CD8-positive, alpha-beta memory T cell (primary cell): Measurements from ENCODE around the gene ZNF724. TPM values are rescaled to one million over a fixed set of nuclear protein-coding genes. Genes with fewer than 3 reads are reported as not detected.
"Not testable (repeated sequence)": the region's sequence is repeated elsewhere in the genome, so short reads cannot be mapped to it uniquely, and the experiment has no call there.

Experiments
- CTCF ChIA-PET: fragments of 350-600 bp; sonication (Branson Sonifier 250); formaldehyde crosslinking; loops from one replicate; lab custom pipeline; 2021; ENCODE audit warnings: antibody characterized with exemption; lab: Charles Lee
- POLR2A ChIA-PET: fragments of 350-600 bp; sonication (Branson Sonifier 250); formaldehyde crosslinking; loops from one replicate; lab custom pipeline; 2021; ENCODE audit warnings: antibody characterized with exemption; lab: Charles Lee
- DNase-seq, 5 donors: peaks; one replicate each; pipeline versions ENCODE4 v3.0.0 to v3.0.0-alpha.2; 2020 to 2022; ENCODE audit warnings: mixed read lengths in 1 of 5
- H3K27ac ChIP-seq: one replicate; pipeline ENCODE4 v1.7.0; 2013; ENCODE audit warnings: low read depth, mild to moderate bottlenecking, low read length, moderate library complexity
- H3K27me3 ChIP-seq: 2 replicates; pipeline ENCODE4 v1.7.0; 2013; ENCODE audit warnings: low read length, mild to moderate bottlenecking; ENCODE audit not compliant: insufficient read depth, poor library complexity, severe bottlenecking
- H3K36me3 ChIP-seq: 2 replicates; pipeline ENCODE4 v1.7.0; 2013; ENCODE audit warnings: mild to moderate bottlenecking, low read length, moderate library complexity; ENCODE audit not compliant: insufficient read depth
- H3K4me1 ChIP-seq: 2 replicates; pipeline ENCODE4 v1.7.0; 2013; ENCODE audit warnings: mild to moderate bottlenecking, low read length, moderate library complexity; ENCODE audit not compliant: insufficient read depth
- H3K4me3 ChIP-seq: 2 replicates; pipeline ENCODE4 v1.7.0; 2013; ENCODE audit warnings: mild to moderate bottlenecking, low read length
- H3K9me3 ChIP-seq: 2 replicates; pipeline ENCODE4 v1.7.0; 2013; ENCODE audit warnings: mild to moderate bottlenecking, low read length
- H3K27ac Mint-ChIP-seq, 8 donors: one replicate each; pipeline ENCODE4 v1.8.0; 2020 to 2021; ENCODE audit warnings: mixed read lengths in 8 of 8, mild to moderate bottlenecking in 6 of 8, inconsistent platforms in 3 of 8, moderate library complexity in 3 of 8
- H3K27me3 Mint-ChIP-seq, 2 donors: one replicate each; pipeline ENCODE4 v1.8.0; 2020 to 2021; ENCODE audit warnings: mixed read lengths in 2 of 2, mild to moderate bottlenecking in 1 of 2, moderate library complexity in 1 of 2
- H3K36me3 Mint-ChIP-seq, 3 donors: one replicate each; pipeline ENCODE4 v1.8.0; 2020 to 2021; ENCODE audit warnings: mixed read lengths in 3 of 3, inconsistent platforms in 1 of 3, mild to moderate bottlenecking in 1 of 3
- H3K4me1 Mint-ChIP-seq, 3 donors: one replicate each; pipeline ENCODE4 v1.8.0; 2020 to 2021; ENCODE audit warnings: mixed read lengths in 3 of 3, inconsistent platforms in 1 of 3, mild to moderate bottlenecking in 1 of 3
- H3K4me3 Mint-ChIP-seq, 7 donors: one replicate each; pipeline ENCODE4 v1.8.0; 2020 to 2021; ENCODE audit warnings: mixed read lengths in 7 of 7, mild to moderate bottlenecking in 6 of 7, moderate library complexity in 4 of 7, inconsistent platforms in 2 of 7
- H3K9me3 Mint-ChIP-seq, 5 donors: one replicate each; pipeline ENCODE4 v1.8.0; 2020 to 2022; ENCODE audit warnings: mixed read lengths in 5 of 5, mild to moderate bottlenecking in 3 of 5, moderate library complexity in 2 of 5, inconsistent platforms in 1 of 5
- polyA plus RNA-seq: library from polyadenylated mRNA; unstranded; fragments of 300-500 nt; fragmentation: Illumina TruSeq; gene quantifications from one replicate; pipeline ENCODE4 v1.2.3, GENCODE V29; 2021
- total RNA-seq, 2 experiments: library from RNA; stranded (reverse); gene quantifications; one replicate each; pipeline ENCODE4 v1.2.3, GENCODE V29; 2021

ZNF724 gene
- total and polyA plus RNA-seq, 3 experiments from 2014 or later, result 0.85 to 11.3 (median 10.7) TPM

- Mint-ChIP-seq H3K27me3 (peaks cover 0 to 2% of the 10 kb centered on the region in 2 donors), H3K4me1 (peaks cover 0 to 6% (median 3%) of the 10 kb centered on the region in 3 donors), H3K9me3 (no peaks in the 10 kb centered on the region), H3K27ac (peak overlapping the region in 4 of 8 donors; percentile 18 to 55 (median 42)), H3K4me3 (peak overlapping the region in 1 of 7 donors; percentile 2), H3K36me3 (peaks cover 12 to 59% (median 23%) of the 10 kb centered on the region in 3 donors)
- Histone ChIP-seq H3K27me3 (no peaks in the 10 kb centered on the region), H3K4me3 (no peak overlapping the region), H3K36me3 (no peaks in the 10 kb centered on the region), H3K9me3 (no peaks in the 10 kb centered on the region), H3K4me1 (no peaks in the 10 kb centered on the region), H3K27ac (no peak overlapping the region)
- ChIA-PET CTCF (no interaction called here), POLR2A (no interaction called here)
- DNase-seq, result no peak
Observed at GRCh38 chr19:23261496-23262020, 11.4 kb upstream of the ZNF724 start.

GRCh38 chr19:23260956-23261355 lies 10.8 kb upstream of the ZNF724 start:
- ChIA-PET CTCF (no interaction called here), POLR2A (no interaction called here)
- no peak overlapping the region for H3K27ac Mint-ChIP-seq
- no peak for DNase-seq
- peaks cover 0 to 2% of the 10 kb centered on the region in 2 donors for H3K27me3 Mint-ChIP-seq
- no peaks in the 10 kb centered on the region for H3K36me3 ChIP-seq
- H3K4me1 Mint-ChIP-seq, result peaks cover 0 to 6% (median 3%) of the 10 kb centered on the region in 3 donors
- H3K9me3 ChIP-seq, result no peaks in the 10 kb centered on the region
- no peak overlapping the region for H3K4me3 ChIP-seq
- H3K4me1 ChIP-seq, result no peaks in the 10 kb centered on the region
- H3K4me3 Mint-ChIP-seq, result no peak overlapping the region
- H3K9me3 Mint-ChIP-seq, result no peaks in the 10 kb centered on the region
- no peaks in the 10 kb centered on the region for H3K27me3 ChIP-seq
- H3K36me3 Mint-ChIP-seq, result peaks cover 12 to 54% (median 23%) of the 10 kb centered on the region in 3 donors
- H3K27ac ChIP-seq, result no peak overlapping the region

- Histone ChIP-seq H3K36me3 (no peaks in the 10 kb centered on the region), H3K4me3 (no peak overlapping the region), H3K27ac (no peak overlapping the region), H3K4me1 (no peaks in the 10 kb centered on the region), H3K27me3 (no peaks in the 10 kb centered on the region), H3K9me3 (no peaks in the 10 kb centered on the region)
- peaks cover 0 to 2% of the 10 kb centered on the region in 2 donors for H3K27me3 Mint-ChIP-seq
- no peak overlapping the region for H3K4me3 Mint-ChIP-seq
- H3K9me3 Mint-ChIP-seq, result no peaks in the 10 kb centered on the region
- H3K36me3 Mint-ChIP-seq, result peaks cover 12 to 53% (median 23%) of the 10 kb centered on the region in 3 donors
- H3K27ac Mint-ChIP-seq, result no peak overlapping the region
- H3K4me1 Mint-ChIP-seq, result peaks cover 0 to 6% (median 3%) of the 10 kb centered on the region in 3 donors
- no peak for DNase-seq
- ChIA-PET CTCF (no interaction called here), POLR2A (no interaction called here)
Observed at GRCh38 chr19:23259961-23260360, 9.8 kb upstream of the ZNF724 start.

GRCh38 chr19:23255700-23256099 lies 5.5 kb upstream of the ZNF724 start:
- no peaks in the 10 kb centered on the region for H3K36me3 ChIP-seq
- Mint-ChIP-seq H3K9me3 (no peaks in the 10 kb centered on the region), H3K27me3 (peaks cover 0 to 2% of the 10 kb centered on the region in 2 donors), H3K4me1 (no peaks in the 10 kb centered on the region), H3K4me3 (no peak overlapping the region), H3K27ac (peak overlapping the region in 1 of 8 donors; percentile 61), H3K36me3 (peaks cover 12 to 25% (median 16%) of the 10 kb centered on the region in 3 donors)
- no peaks in the 10 kb centered on the region for H3K27me3 ChIP-seq
- no peaks in the 10 kb centered on the region for H3K9me3 ChIP-seq
- no peak overlapping the region for H3K4me3 ChIP-seq
- no peak overlapping the region for H3K27ac ChIP-seq
- POLR2A ChIA-PET, result interaction anchor here (0.8 kb wide), 1 partner anchor 18 kb away, joined by 3 read pairs; no protein-coding TSS in a partner anchor
- no peaks in the 10 kb centered on the region for H3K4me1 ChIP-seq
- DNase-seq, result no peak
- CTCF ChIA-PET, result no interaction called here

- Mint-ChIP-seq H3K27me3 (peaks cover 0 to 2% of the 10 kb centered on the region in 2 donors), H3K36me3 (peaks cover 7 to 19% (median 9%) of the 10 kb centered on the region in 3 donors)
Observed at GRCh38 chr19:23254141-23254910, 4.1 kb upstream of the ZNF724 start.

GRCh38 chr19:23253256-23253655 lies 3.1 kb upstream of the ZNF724 start:
- POLR2A ChIA-PET, result interaction anchor here (0.7 kb wide), 1 partner anchor 14 kb away, joined by 3 read pairs; no protein-coding TSS in a partner anchor
- H3K4me1 ChIP-seq, H3K9me3 ChIP-seq, H3K36me3 Mint-ChIP-seq, H3K27me3 ChIP-seq, H3K36me3 ChIP-seq, H3K27me3 Mint-ChIP-seq, CTCF ChIA-PET, H3K4me3 Mint-ChIP-seq, H3K9me3 Mint-ChIP-seq, H3K4me3 ChIP-seq, DNase-seq, H3K27ac ChIP-seq: not testable (repeated sequence)
- H3K27ac Mint-ChIP-seq, result peak overlapping the region in 1 of 8 donors; percentile 56
- H3K4me1 Mint-ChIP-seq, result peaks cover 7 to 15% (median 9%) of the 10 kb centered on the region in 3 donors

More at GRCh38 chr19:23254141-23254910, 4.1 kb upstream of the ZNF724 start:
- H3K27ac Mint-ChIP-seq, result peak overlapping the region in 1 of 8 donors; percentile 23
- no peak overlapping the region for H3K4me3 ChIP-seq
- peaks cover 1% of the 10 kb centered on the region for H3K4me1 ChIP-seq
- H3K9me3 ChIP-seq, result no peaks in the 10 kb centered on the region
- H3K27ac ChIP-seq, result no peak overlapping the region
- DNase-seq, result no peak
- POLR2A ChIA-PET, result no interaction called here
- H3K27me3 ChIP-seq, result no peaks in the 10 kb centered on the region
- H3K4me1 Mint-ChIP-seq, result peaks cover 7 to 11% (median 7%) of the 10 kb centered on the region in 3 donors
- H3K4me3 Mint-ChIP-seq, result peak overlapping the region in 1 of 7 donors; percentile 27
- CTCF ChIA-PET, result no interaction called here
- H3K9me3 Mint-ChIP-seq, result no peaks in the 10 kb centered on the region
- no peaks in the 10 kb centered on the region for H3K36me3 ChIP-seq

- H3K4me3 ChIP-seq, result no peak overlapping the region
Observed at GRCh38 chr19:23241419-23241818, 8.8 kb downstream of the ZNF724 start.

More at GRCh38 chr19:23241419-23241818, 8.8 kb downstream of the ZNF724 start:
- Mint-ChIP-seq H3K4me3 (no peak overlapping the region), H3K27ac (no peak overlapping the region), H3K9me3 (peaks cover 25 to 51% (median 40%) of the 10 kb centered on the region in 5 donors), H3K27me3 (peaks cover 0 to 2% of the 10 kb centered on the region in 2 donors), H3K36me3 (peaks cover 33 to 59% (median 51%) of the 10 kb centered on the region in 3 donors), H3K4me1 (peaks cover 0 to 4% (median 2%) of the 10 kb centered on the region in 3 donors)
- Histone ChIP-seq H3K9me3 (peaks cover 17% of the 10 kb centered on the region), H3K27ac (no peak overlapping the region), H3K4me1 (no peaks in the 10 kb centered on the region), H3K36me3 (peaks cover 5% of the 10 kb centered on the region), H3K27me3 (no peaks in the 10 kb centered on the region)
- no peak for DNase-seq
- POLR2A ChIA-PET, result interaction anchor here (0.6 kb wide), 1 partner anchor 11 kb away, joined by 3 read pairs; no protein-coding TSS in a partner anchor
- CTCF ChIA-PET, result no interaction called here
